Esophagus squamous epithelium (tissue), 4 donors: Measurements from ENCODE around the gene CT83.

ENCODE experiments used
- CTCF ChIP-seq, 6 experiments: fragments of 450-650 bp in 4 of 6; fragments of 200-600 bp in 2 of 6; sonication (generic) in 2 of 6; IDR thresholded peaks; one replicate each; pipeline ENCODE4 v1.5.1; 2016 to 2019; ENCODE audit warnings: antibody characterized with exemption in 6 of 6, mild to moderate bottlenecking in 4 of 6, moderate library complexity in 4 of 6
- POLR2A ChIP-seq, 4 donors: fragments of 450-650 bp; IDR thresholded peaks; one replicate each; pipeline ENCODE4 v1.6.1; 2017; ENCODE audit warnings: antibody characterized with exemption in 4 of 4, mild to moderate bottlenecking in 4 of 4, moderate library complexity in 3 of 4

GRCh38 chrX:116417214-116417613, 45.6 kb downstream of the CT83 start:
- TF ChIP-seq CTCF (IDR thresholded peaks at IDR 0.05) = no peak
- TF ChIP-seq POLR2A (IDR thresholded peaks at IDR 0.05) = no peak
